Measurements from ENCODE around the gene CTU1. TPM values are rescaled to one million over a fixed set of nuclear protein-coding genes. Genes with fewer than 3 reads are reported as not detected.

The CTU1 gene
- total and polyA plus RNA-seq, 4 donors: 2.5 to 9.8 (median 3.8) TPM

DNA sequence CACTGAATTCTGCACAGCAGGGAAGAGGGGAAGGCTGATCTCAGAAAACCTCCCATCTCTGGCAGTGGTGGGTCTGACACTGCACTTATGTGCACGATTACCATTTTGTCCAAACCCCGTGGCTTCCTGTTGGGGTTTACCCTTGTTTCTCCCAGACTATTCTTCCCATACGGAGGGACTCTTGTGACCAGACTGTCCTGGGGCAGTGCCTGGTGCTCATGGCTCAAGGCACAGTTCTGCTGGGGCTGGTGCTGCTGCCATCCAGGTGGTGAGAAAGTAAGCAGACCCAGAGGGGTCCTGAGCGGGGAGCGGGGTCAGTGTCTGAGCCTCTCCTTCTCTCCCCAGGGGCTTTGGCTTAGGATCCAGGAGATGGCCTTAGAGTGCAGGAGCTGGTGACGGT, 11.4 kb upstream of the CTU1 start:
- 58 to 72% methylated on average over 6 of the region's 6 CpGs for WGBS, 2 donors
- TF ChIP-seq, protein P1, sequence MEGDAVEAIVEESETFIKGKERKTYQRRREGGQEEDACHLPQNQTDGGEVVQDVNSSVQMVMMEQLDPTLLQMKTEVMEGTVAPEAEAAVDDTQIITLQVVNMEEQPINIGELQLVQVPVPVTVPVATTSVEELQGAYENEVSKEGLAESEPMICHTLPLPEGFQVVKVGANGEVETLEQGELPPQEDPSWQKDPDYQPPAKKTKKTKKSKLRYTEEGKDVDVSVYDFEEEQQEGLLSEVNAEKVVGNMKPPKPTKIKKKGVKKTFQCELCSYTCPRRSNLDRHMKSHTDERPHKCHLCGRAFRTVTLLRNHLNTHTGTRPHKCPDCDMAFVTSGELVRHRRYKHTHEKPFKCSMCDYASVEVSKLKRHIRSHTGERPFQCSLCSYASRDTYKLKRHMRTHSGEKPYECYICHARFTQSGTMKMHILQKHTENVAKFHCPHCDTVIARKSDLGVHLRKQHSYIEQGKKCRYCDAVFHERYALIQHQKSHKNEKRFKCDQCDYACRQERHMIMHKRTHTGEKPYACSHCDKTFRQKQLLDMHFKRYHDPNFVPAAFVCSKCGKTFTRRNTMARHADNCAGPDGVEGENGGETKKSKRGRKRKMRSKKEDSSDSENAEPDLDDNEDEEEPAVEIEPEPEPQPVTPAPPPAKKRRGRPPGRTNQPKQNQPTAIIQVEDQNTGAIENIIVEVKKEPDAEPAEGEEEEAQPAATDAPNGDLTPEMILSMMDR (IDR thresholded peaks at IDR 0.05; ENCODE audit: control extremely low read depth, extremely low read depth): no peak
- H3K9me3 ChIP-seq (ENCODE audit: control insufficient read depth in 4 of 4, insufficient read depth in 3 of 4, low read length in 3 of 4): no peaks in the 10 kb centered on the region

GRCh38 chr19:51119101-51119500, 10.9 kb upstream of the CTU1 start:
- 61 to 72% methylated on average over 4 of the region's 4 CpGs for WGBS, 2 donors
- no peak overlapping the region for H3K9ac ChIP-seq (ENCODE audit: insufficient read depth in 1 of 2, low read length in 2 of 2)
- no peaks in the 10 kb centered on the region for H3K27me3 ChIP-seq (ENCODE audit: control insufficient read depth in 3 of 3, insufficient read depth in 3 of 3, low read length in 2 of 3)
- ATAC-seq (ENCODE audit: insufficient read depth, low FRiP score) (no peak), DNase-seq (no peak)
- H3K27ac ChIP-seq (ENCODE audit: low read depth in 1 of 2, low read length in 1 of 2): no peak overlapping the region
- H3K36me3 ChIP-seq (ENCODE audit: control insufficient read depth in 4 of 4, insufficient read depth in 4 of 4, low read length in 4 of 4): no peaks in the 10 kb centered on the region
- no peaks in the 10 kb centered on the region for H3K9me3 ChIP-seq (ENCODE audit: control insufficient read depth in 4 of 4, insufficient read depth in 3 of 4, low read length in 3 of 4)
- H3K4me1 ChIP-seq (ENCODE audit: control insufficient read depth in 5 of 5, insufficient read depth in 5 of 5, low read length in 5 of 5): no peaks in the 10 kb centered on the region
- no peak overlapping the region for H3K4me3 ChIP-seq
- TF ChIP-seq, protein P1 (IDR thresholded peaks at IDR 0.05; ENCODE audit: control extremely low read depth, extremely low read depth): no peak

More for the DNA sequence above, 11.4 kb upstream of the CTU1 start:
- Histone ChIP-seq H3K9ac (ENCODE audit: insufficient read depth in 1 of 2, low read length in 2 of 2) (no peak overlapping the region), H3K27ac (ENCODE audit: low read depth in 1 of 2, low read length in 1 of 2) (no peak overlapping the region), H3K27me3 (ENCODE audit: control insufficient read depth in 3 of 3, insufficient read depth in 3 of 3, low read length in 2 of 3) (no peaks in the 10 kb centered on the region), H3K36me3 (ENCODE audit: control insufficient read depth in 4 of 4, insufficient read depth in 4 of 4, low read length in 4 of 4) (no peaks in the 10 kb centered on the region), H3K4me1 (ENCODE audit: control insufficient read depth in 5 of 5, insufficient read depth in 5 of 5, low read length in 5 of 5) (no peaks in the 10 kb centered on the region), H3K4me3 (no peak overlapping the region)
- no peak for ATAC-seq (ENCODE audit: insufficient read depth, low FRiP score)
- no peak for DNase-seq

DNA sequence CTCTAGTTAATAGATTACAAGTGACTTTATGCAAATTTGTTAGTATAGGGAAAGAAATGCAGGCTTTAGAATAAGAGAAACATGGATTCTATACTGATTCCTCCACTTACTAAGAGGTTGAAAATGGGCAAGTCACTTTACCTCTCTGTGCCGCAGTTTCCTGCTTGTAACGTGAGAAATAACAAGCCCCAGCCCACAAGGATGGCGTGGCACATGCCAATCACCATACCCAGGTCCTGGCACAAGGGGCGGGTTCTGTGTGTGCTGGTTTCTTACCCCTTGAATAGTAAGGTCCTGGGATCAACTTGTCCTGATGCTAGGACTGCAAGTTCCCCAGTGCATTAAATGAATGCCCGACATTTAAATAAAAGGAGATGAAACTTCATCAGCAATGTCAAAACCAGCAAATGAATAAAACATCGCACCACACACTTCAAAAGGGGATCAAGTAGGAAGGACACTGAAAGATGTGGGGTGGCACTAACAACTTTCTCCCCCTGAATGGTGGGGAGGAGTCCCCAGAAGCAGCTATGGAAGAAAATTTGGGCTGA, 8.6 kb upstream of the CTU1 start:
- Histone ChIP-seq H3K4me1 (ENCODE audit: control insufficient read depth in 5 of 5, insufficient read depth in 5 of 5, low read length in 5 of 5) (no peaks in the 10 kb centered on the region), H3K27me3 (ENCODE audit: control insufficient read depth in 3 of 3, insufficient read depth in 3 of 3, low read length in 2 of 3) (peaks cover 0 to 3% (median 0%) of the 10 kb centered on the region in 3 donors), H3K9me3 (ENCODE audit: control insufficient read depth in 4 of 4, insufficient read depth in 3 of 4, low read length in 3 of 4) (no peaks in the 10 kb centered on the region), H3K27ac (ENCODE audit: low read depth in 1 of 2, low read length in 1 of 2) (no peak overlapping the region), H3K9ac (ENCODE audit: insufficient read depth in 1 of 2, low read length in 2 of 2) (no peak overlapping the region), H3K36me3 (ENCODE audit: control insufficient read depth in 4 of 4, insufficient read depth in 4 of 4, low read length in 4 of 4) (no peaks in the 10 kb centered on the region), H3K4me3 (no peak overlapping the region)
- WGBS, 2 donors: 72 to 83% methylated on average over 6 of the region's 6 CpGs
- no peak for DNase-seq
- TF ChIP-seq, protein P1 (IDR thresholded peaks at IDR 0.05; ENCODE audit: control extremely low read depth, extremely low read depth): no peak
- ATAC-seq (ENCODE audit: insufficient read depth, low FRiP score): no peak
